ENCODE results near the gene SOX4. TPM values are rescaled to one million over a fixed set of nuclear protein-coding genes. Genes with fewer than 3 reads are reported as not detected.

The SOX4 gene
- total RNA-seq, 1 experiment from 2014 or later: 4.8 TPM

DNA sequence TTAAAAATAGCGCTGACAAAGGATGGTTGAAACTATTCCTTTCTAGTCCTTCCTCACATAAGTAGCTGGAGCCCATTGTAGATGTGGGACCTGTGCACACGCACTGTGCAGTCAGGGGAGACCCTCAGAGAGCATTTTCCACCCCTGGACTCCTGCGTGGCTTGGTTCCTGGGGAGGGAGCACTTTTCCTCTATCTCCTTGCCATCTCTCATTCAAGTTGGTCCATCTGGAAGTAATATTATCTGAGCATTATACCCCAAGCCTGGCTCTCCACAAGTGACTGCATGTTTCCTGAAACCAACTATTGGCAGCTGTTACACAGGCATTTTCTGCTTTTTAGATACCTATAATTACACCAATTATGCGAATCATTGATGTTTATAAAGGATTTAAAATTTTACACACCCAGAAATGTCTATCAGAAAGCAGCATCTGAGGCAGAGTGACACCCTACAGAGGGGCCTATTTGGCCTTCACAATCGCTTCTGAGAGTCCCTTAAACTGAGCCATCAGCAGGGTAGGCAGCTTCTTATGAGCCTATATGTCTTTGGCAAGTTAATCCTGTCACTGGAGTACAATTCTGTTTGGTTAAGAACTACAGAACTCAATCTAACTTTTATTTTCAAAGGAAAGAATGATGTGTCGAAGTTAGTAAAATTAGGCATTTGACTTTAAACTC is 18.7 kb downstream of the SOX4 start:
- no peak for DNase-seq (ENCODE audit: low read depth)

DNA sequence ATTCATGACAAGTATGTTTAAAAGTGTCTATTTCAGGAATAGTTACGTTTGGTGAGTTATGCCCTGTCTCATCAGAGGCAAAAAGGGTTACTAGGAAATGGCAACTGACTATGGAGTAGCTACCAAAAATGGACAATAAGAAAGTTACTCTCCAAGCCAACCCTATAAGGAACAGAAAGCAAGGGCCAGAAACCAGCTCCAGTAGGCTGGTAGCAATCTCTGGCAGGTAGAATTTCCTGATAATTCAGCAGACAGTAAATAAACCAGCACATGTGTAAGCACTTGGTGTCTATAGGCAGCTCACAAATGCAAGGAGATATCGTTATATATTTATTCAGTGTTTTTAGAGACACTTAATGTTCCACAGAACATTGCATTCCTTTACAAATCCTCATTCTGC is 20.3 kb downstream of the SOX4 start:
- no peak for DNase-seq (ENCODE audit: low read depth)

DNA sequence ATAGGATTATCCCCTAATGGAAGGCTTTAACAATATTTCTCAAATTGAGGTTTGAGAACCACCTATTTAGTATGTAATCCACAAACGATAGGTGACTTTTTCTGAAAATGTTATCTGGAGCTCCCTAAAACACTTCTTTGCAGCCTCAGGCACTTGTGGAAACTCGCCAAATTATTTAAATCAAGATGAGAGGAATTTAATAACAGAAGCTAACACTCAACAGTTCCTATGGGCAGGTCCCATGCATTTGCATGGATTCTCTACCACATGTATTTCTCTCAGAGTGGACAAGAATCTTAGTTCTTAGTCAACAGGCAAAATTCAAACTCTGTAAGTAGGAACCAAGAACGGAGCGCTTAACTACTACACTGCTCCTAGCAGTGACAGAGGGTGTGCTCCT is 20.7 kb downstream of the SOX4 start:
- DNase-seq (ENCODE audit: low read depth): no peak

DNA sequence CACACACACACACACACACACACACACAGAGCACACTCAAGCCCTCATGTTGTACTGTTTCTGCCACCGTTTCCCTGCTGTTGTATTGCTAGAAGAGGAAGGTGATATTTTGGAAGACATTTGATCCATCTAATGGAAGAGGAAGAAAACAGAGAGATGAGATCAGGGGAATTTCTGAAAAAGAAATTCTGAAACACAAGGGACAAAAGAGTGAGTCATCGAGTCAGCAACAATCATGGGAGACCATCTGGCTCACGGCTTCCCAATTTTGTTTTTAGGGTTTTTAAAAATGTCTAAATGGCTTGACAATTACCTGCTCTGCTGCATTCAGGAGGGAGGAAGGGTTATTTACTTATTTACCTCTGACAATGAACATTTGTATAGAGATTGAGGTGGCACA is 22.0 kb downstream of the SOX4 start:
- DNase-seq (ENCODE audit: low read depth): peak; percentile 16

DNA sequence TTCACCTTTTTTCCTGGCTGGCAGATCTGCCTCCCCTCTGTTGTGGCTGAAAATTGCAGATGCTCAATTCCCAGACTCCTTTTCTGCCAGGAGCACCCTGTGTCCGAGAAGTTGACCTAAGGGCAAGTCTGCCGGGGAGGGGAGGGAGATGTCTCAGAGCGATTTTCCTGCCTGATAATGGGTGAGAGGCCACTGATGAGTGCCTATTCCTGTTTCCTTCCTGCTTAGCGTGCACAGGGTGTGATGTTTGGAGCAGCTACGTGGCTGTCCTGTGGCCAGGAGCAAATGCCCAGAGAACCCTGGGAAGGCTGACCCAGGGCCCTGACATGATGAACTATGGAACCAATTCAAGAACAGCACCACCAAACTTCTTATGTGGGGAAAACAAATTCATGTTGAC is 22.5 kb downstream of the SOX4 start:
- DNase-seq (ENCODE audit: low read depth): no peak

DNA sequence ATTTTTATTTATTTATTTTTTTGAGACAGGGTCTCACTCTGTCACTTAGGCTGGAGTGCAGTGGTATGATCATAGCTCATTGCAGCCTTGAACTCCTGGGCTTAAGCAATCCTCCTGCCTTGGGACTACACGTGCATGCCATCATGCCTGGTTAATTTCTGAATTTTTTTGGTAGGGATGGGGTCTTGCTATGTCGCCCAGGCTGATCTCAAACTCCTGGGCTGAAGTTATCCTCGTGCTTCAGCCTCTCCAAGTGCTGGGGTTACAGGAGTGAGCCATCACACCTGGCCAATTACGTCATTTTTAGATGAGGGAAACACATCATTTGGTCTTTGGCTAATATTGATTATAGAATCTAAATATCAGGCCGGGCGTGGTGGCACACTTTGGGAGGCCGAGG is 32.1 kb downstream of the SOX4 start:
- DNase-seq (ENCODE audit: low read depth): no peak

DNA sequence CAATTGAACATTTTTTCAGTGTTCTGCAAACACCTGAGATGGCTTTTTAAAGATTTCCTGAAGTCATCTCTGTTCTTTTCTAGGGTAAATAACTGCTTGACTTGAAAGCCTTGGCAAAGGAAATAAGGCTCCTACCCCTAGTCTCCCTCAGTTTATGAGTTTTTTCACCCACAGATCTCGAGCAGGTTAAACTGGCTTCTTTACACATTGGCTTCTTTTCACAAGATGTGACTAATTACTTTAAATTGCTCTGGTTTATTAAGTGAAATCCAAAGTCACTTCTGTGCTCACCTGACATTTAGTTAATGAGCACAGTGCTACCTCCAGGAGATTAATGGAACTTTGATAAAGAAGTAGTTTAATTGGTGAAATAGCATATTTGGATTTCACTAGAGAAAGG is 33.2 kb downstream of the SOX4 start:
- DNase-seq (ENCODE audit: low read depth): no peak

DNA sequence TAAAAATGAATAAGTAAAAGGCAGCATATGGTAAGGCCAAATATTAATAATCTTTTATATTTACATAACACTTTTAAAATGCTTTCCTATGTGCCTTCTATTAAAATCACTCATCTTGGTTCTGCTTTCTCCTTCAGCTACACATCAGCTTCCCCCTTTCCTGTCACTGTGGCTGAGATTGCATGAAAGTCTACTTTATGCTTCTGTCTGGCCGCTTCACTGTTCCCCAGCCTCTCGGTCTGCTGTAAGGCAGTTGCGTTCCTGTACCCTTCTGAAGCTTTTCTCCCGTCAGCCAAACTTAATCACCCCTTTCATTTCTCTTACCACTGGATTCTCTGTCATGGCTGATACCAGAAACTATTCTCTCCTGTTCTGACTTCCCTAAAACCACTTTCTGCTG is 34.6 kb downstream of the SOX4 start:
- no peak for DNase-seq (ENCODE audit: low read depth)

DNA sequence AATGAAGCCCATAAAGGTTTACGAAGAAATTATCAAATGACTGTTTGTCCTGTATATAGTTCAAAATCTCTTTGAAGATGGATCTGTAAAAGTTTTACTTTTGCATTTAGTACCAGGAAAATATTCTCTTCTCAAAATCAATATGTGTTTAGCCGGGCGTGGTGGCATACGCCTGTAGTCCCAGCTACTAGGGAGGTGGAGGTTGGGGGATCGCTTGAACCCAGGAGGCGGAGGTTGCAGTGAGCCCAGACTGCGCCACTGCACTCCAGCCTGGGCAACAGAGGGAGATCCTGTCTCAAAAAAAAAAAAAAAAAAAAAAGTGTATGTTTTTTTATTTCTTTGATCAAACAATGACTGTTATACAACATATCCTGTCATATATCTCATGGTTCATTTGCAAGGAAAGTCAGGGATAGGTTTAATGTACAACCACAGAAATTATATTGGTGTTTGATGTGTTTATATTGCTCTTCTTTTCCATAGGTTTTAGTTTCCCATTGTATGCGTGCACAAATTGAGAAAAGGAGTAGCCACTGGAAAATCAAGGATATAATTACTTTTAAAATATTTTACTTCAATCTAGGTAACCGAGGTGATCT is 40.1 kb downstream of the SOX4 start:
- no peak for DNase-seq (ENCODE audit: low read depth)

DNA sequence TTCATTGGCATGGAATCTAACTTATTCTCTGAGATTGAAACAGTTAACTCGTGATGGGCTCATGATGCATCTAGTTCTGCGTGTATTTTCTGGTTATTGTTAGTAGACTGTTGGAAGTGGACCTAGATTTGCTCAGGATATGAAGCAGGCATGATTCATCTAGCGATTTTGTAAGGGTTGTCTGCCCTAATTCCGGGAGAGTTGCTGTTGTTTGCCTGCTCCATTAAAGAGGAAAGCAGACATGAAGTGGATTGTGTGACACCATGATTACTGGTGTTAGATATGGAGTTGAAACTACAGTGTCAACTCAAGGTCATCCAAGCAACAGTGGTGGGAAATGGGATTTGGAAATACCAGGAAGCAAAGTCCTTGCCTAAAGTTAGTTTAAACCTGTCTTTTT is 41.0 kb downstream of the SOX4 start:
- peak; percentile 95 for DNase-seq (ENCODE audit: low read depth)

DNA sequence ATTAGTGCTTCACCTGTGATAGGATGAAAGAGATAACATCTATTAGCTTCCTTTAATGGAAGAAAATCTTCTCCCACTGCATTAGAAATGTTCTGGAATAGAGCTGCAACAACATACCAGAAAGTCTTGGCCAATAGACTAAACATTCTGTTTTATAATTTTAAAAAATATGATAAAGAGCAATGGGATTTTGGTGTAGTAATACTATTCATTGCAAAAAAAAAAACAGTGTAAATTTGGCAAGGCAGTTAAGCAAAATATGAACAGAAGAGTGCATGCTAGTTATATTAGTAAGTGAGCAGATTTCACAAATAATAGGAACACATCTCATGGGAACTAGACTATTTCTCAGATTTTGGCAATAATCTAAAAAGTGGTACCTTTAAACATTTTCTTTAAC is 43.3 kb downstream of the SOX4 start:
- DNase-seq (ENCODE audit: low read depth): no peak

DNA sequence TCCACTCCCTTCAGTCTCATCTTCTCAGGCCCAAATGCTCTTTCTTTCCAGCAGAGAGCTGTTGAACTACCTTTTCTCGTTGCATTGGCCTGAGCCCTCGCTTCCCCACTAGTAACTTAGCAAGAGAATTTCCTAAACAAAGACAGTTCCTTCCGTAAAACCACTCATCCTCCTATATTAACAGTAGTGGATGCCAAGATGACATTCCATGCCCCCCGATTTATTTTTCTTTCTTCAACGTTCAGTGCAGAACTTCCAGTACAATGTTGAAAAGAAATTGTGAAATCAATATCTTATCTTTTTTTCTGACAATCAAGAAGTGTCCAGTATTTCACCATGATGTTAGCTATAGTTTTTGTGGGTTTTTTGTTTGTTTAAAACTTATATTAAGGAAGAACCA is 45.8 kb downstream of the SOX4 start:
- DNase-seq (ENCODE audit: low read depth): no peak

Small RNA genes lying within 50 kb of the gene (small RNA-seq; reads per million reads assigned to genes)
- gene BOLA2P3: not detected
